Measurements from ENCODE around the gene ERC2.

The ERC2 gene

DNA sequence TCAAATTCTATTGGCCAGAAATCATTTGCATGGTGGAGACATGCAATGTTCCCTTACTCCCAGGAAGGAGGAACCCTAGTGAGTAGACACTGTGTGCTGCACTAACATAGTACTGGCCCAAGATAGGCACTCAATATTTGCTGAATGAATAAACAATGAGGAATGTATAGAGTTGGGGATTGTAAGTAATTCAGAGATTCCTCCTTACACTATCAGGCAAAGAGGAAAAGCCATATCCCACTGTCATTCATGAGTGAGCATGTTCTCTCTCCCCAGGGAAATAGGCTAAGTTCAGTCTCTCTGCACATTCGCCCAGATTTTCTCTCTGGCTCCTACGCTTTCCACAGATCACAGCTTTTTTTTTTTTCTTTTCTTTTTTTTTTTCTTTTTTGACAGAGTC is 826.3 kb downstream of the ERC2 start:
- no peak for DNase-seq
- Mint-ChIP-seq H3K9me3 (no peaks in the 10 kb centered on the region), H3K27me3 (no peaks in the 10 kb centered on the region), H3K4me1 (ENCODE audit: low read depth) (peaks cover 8% of the 10 kb centered on the region), H3K36me3 (ENCODE audit: low read depth) (no peaks in the 10 kb centered on the region), H3K4me3 (no peak overlapping the region), H3K27ac (no peak overlapping the region)

- Mint-ChIP-seq H3K36me3 (ENCODE audit: low read depth) (no peaks in the 10 kb centered on the region), H3K9me3 (no peaks in the 10 kb centered on the region), H3K27ac (no peak overlapping the region), H3K4me1 (ENCODE audit: low read depth) (peaks cover 8% of the 10 kb centered on the region), H3K27me3 (no peaks in the 10 kb centered on the region), H3K4me3 (no peak overlapping the region)
- no peak for DNase-seq
Measured at GRCh38 chr3:55639896-55640765, 828.1 kb downstream of the ERC2 start.

GRCh38 chr3:55639143-55639542 is 829.1 kb downstream of the ERC2 start:
- Mint-ChIP-seq H3K4me1 (ENCODE audit: low read depth) (peaks cover 8% of the 10 kb centered on the region), H3K9me3 (no peaks in the 10 kb centered on the region), H3K27ac (no peak overlapping the region), H3K4me3 (no peak overlapping the region), H3K36me3 (ENCODE audit: low read depth) (no peaks in the 10 kb centered on the region), H3K27me3 (no peaks in the 10 kb centered on the region)
- no peak for DNase-seq

DNA sequence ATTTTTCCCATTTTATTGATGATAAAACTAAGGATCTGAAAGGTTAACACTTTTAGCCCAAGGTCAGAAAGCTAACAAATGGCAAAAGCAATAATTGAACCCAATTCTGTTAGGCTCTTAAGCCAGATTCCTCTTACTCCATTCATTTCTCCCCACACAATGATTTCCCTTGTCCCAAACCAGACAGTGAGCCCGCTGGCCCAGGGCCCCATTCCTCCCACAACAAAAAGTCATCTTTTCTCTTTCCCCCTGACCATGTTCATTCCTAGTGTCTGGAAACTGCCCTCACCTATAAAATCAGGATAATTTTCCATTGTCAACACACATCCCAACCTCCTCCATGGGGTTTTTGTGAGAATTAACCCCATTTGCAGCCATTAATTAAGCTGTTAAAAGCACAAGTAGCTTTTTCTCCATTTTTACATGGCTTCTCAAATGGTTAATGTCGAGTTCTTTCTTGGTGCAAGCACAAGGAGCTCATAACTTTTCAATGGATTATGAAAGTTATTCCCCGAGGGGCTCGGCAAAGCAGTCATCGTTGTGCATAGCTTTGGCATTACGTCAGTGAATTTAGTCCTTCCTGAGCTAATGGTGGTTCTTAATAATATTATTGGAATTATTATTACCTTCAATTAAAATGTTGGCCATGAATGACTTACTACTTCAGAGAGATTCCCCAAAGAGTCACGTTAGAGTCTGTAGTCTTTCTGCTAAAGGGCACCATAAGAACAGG is 830.2 kb downstream of the ERC2 start:
- Mint-ChIP-seq H3K4me3 (no peak overlapping the region), H3K27me3 (no peaks in the 10 kb centered on the region), H3K27ac (no peak overlapping the region), H3K36me3 (ENCODE audit: low read depth) (no peaks in the 10 kb centered on the region), H3K4me1 (ENCODE audit: low read depth) (peaks cover 8% of the 10 kb centered on the region), H3K9me3 (no peaks in the 10 kb centered on the region)
- DNase-seq, result no peak

GRCh38 chr3:55636300-55637195 is 831.7 kb downstream of the ERC2 start:
- H3K27me3 Mint-ChIP-seq, result no peaks in the 10 kb centered on the region
- H3K4me3 Mint-ChIP-seq, result no peak overlapping the region
- no peak overlapping the region for H3K27ac Mint-ChIP-seq
- no peaks in the 10 kb centered on the region for H3K9me3 Mint-ChIP-seq
- no peak for DNase-seq
- H3K36me3 Mint-ChIP-seq (ENCODE audit: low read depth), result no peaks in the 10 kb centered on the region
- peaks cover 8% of the 10 kb centered on the region for H3K4me1 Mint-ChIP-seq (ENCODE audit: low read depth)

DNA sequence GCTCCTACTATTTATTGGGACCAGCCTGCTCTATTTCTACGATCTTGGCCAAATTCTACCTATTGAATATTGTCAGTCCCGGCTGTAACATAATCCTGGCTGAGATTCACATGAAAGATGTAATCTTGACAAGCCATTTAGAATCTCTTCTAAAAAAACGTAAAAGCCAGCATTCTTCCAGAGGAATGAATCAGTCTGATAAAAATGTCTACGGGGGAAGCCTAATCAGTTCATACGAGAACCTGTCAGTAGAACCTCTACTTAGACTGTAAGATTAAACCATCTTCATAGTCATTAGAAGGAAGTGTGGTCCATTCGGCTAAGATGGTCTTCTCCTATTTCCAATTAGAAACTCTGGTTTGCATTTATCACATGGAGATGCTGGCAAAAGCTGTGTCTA is 833.9 kb downstream of the ERC2 start:
- Mint-ChIP-seq H3K27me3 (no peaks in the 10 kb centered on the region), H3K27ac (no peak overlapping the region), H3K4me3 (no peak overlapping the region), H3K4me1 (ENCODE audit: low read depth) (peaks cover 2% of the 10 kb centered on the region), H3K36me3 (ENCODE audit: low read depth) (no peaks in the 10 kb centered on the region), H3K9me3 (no peaks in the 10 kb centered on the region)
- no peak for DNase-seq

DNA sequence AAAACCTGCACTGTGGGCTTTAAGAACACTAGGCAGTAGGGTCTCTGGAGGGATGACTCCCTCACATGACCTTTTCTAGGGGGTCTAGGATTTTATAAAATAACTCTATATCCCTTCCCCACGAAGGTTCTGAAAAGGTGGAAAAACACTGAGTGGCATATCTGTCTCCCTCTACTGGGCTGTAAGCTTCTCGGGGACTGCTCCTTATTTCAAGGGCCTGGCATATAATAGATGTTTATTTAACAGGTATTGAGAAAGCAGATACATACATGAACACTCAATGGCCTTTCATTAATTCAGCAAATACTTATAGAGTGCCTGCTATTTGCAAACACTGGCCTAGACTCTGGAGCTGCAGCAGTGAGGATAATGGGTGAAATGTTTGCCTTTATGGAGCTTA is 834.9 kb downstream of the ERC2 start:
- Mint-ChIP-seq H3K27ac (no peak overlapping the region), H3K9me3 (no peaks in the 10 kb centered on the region), H3K36me3 (ENCODE audit: low read depth) (no peaks in the 10 kb centered on the region), H3K27me3 (no peaks in the 10 kb centered on the region), H3K4me1 (ENCODE audit: low read depth) (no peaks in the 10 kb centered on the region), H3K4me3 (no peak overlapping the region)
- no peak for DNase-seq

- Mint-ChIP-seq H3K4me3 (no peak overlapping the region), H3K27ac (no peak overlapping the region), H3K9me3 (no peaks in the 10 kb centered on the region), H3K36me3 (ENCODE audit: low read depth) (no peaks in the 10 kb centered on the region), H3K4me1 (ENCODE audit: low read depth) (no peaks in the 10 kb centered on the region), H3K27me3 (no peaks in the 10 kb centered on the region)
- DNase-seq, result no peak
Measured at GRCh38 chr3:55631766-55632331, 836.4 kb downstream of the ERC2 start.

DNA sequence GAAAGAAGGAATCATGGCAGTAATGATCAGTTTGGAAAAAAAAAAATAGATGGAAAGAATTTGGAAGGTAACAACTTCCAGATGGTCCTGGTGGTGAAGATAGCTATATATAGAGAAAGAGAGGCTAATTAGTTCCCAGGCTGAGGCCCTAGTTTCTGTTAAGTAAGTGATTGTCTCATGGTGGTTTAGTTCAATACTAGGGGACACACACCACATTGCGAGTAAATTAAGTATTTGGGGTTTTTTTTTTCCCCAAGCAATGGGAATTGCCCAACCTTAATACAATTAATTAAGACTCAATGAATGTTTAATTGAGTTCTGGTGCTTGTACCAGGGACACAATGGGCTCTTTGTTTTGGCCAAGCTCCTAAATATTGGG is 837.4 kb downstream of the ERC2 start:
- no peaks in the 10 kb centered on the region for H3K27me3 Mint-ChIP-seq
- no peak for DNase-seq
- H3K4me3 Mint-ChIP-seq, result no peak overlapping the region
- H3K27ac Mint-ChIP-seq, result no peak overlapping the region
- H3K9me3 Mint-ChIP-seq, result no peaks in the 10 kb centered on the region
- no peaks in the 10 kb centered on the region for H3K4me1 Mint-ChIP-seq (ENCODE audit: low read depth)
- H3K36me3 Mint-ChIP-seq (ENCODE audit: low read depth), result no peaks in the 10 kb centered on the region

GRCh38 chr3:55630280-55630920 is 837.9 kb downstream of the ERC2 start:
- no peak overlapping the region for H3K4me3 Mint-ChIP-seq
- DNase-seq, result no peak
- no peaks in the 10 kb centered on the region for H3K9me3 Mint-ChIP-seq
- no peaks in the 10 kb centered on the region for H3K4me1 Mint-ChIP-seq (ENCODE audit: low read depth)
- no peaks in the 10 kb centered on the region for H3K36me3 Mint-ChIP-seq (ENCODE audit: low read depth)
- no peaks in the 10 kb centered on the region for H3K27me3 Mint-ChIP-seq
- no peak overlapping the region for H3K27ac Mint-ChIP-seq

DNA sequence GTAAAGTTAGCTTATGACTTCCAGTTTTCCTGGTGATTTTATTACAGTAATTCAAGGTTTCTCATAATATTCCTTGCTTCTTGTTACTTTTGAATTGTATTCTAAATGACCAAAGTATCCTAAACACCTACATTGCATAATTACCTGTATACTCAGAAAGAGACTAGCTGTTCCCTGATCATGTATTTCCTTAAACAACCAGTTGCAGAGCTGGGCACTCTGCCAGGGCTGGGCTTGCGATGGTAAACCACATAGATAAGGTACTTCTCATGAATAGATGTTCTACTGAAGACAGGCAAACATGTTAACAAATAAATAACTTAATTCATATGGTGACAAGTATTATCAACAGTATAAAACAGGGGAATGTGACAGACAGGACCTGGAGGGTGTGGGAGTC is 838.8 kb downstream of the ERC2 start:
- Mint-ChIP-seq H3K4me3 (no peak overlapping the region), H3K36me3 (ENCODE audit: low read depth) (no peaks in the 10 kb centered on the region), H3K27me3 (no peaks in the 10 kb centered on the region), H3K9me3 (no peaks in the 10 kb centered on the region), H3K27ac (no peak overlapping the region), H3K4me1 (ENCODE audit: low read depth) (no peaks in the 10 kb centered on the region)
- DNase-seq, result no peak

GRCh38 chr3:55626279-55626665 is 842.0 kb downstream of the ERC2 start:
- DNase-seq, result no peak
- Mint-ChIP-seq H3K36me3 (ENCODE audit: low read depth) (no peaks in the 10 kb centered on the region), H3K27ac (no peak overlapping the region), H3K4me3 (no peak overlapping the region), H3K4me1 (ENCODE audit: low read depth) (no peaks in the 10 kb centered on the region), H3K27me3 (no peaks in the 10 kb centered on the region), H3K9me3 (no peaks in the 10 kb centered on the region)

GRCh38 chr3:55624238-55624637 is 844.0 kb downstream of the ERC2 start:
- H3K4me3 Mint-ChIP-seq, result no peak overlapping the region
- no peaks in the 10 kb centered on the region for H3K27me3 Mint-ChIP-seq
- no peaks in the 10 kb centered on the region for H3K4me1 Mint-ChIP-seq (ENCODE audit: low read depth)

GRCh38 chr3:55623786-55624185 is 844.5 kb downstream of the ERC2 start:
- Mint-ChIP-seq H3K9me3 (no peaks in the 10 kb centered on the region), H3K27ac (no peak overlapping the region), H3K4me3 (no peak overlapping the region), H3K4me1 (ENCODE audit: low read depth) (no peaks in the 10 kb centered on the region), H3K27me3 (no peaks in the 10 kb centered on the region), H3K36me3 (ENCODE audit: low read depth) (no peaks in the 10 kb centered on the region)
- DNase-seq, result no peak

More at GRCh38 chr3:55624238-55624637, 844.0 kb downstream of the ERC2 start:
- no peaks in the 10 kb centered on the region for H3K9me3 Mint-ChIP-seq
- no peak overlapping the region for H3K27ac Mint-ChIP-seq
- H3K36me3 Mint-ChIP-seq (ENCODE audit: low read depth), result no peaks in the 10 kb centered on the region
- DNase-seq, result no peak

All from activated T-cell treated with anti-CD3 and anti-CD28 coated beads, Interleukin-2, amount 50 U/mL, for 24 hours (primary cell).